OCI-LY3 (cell line): Measurements from ENCODE around the gene IGFALS.

Experiments
- EZH2phosphoT487 ChIP-seq: fragments of 200-600 bp; shearing (Covaris generic); IDR thresholded peaks from 2 replicates; pipeline ENCODE4 v1.6.1; 2018; ENCODE audit warnings: antibody characterized with exemption, mixed run types, low read depth
- TF ChIP-seq, protein P1 (sequence below): fragments of 200-600, 300-600 bp; sonication (generic); IDR thresholded peaks from 2 replicates; pipeline ENCODE4 v1.5.1; 2014; ENCODE audit warnings: antibody characterized with exemption, low read length, low read depth

DNA sequence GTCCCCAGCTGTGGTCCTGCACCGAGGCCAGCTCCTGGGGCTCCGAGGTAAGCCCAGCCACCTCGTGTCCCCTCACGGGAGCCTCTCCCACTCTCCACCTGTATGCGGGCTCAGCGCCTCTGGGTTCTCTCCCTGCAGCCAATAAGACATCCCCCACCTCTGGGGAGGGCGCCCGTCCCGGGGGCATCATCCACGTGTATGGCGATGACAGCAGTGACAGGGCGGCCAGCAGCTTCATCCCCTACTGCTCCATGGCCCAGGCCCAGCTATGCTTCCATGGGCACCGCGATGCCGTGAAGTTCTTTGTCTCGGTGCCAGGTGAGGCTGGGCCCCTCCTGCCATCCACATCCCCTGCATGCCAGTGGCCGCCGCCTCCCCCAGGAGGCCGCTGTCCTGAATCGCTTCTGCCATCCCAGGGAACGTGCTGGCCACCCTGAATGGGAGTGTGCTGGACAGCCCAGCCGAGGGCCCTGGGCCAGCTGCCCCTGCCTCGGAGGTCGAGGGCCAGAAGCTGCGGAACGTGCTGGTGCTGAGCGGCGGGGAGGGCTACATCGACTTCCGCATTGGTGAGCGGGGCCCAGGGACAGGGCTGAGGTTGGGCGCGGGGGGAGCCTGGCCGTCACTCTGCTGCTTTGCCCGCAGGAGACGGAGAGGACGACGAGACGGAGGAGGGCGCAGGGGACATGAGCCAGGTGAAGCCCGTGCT, 25.3 kb downstream of the IGFALS start:
- TF ChIP-seq, protein P1, sequence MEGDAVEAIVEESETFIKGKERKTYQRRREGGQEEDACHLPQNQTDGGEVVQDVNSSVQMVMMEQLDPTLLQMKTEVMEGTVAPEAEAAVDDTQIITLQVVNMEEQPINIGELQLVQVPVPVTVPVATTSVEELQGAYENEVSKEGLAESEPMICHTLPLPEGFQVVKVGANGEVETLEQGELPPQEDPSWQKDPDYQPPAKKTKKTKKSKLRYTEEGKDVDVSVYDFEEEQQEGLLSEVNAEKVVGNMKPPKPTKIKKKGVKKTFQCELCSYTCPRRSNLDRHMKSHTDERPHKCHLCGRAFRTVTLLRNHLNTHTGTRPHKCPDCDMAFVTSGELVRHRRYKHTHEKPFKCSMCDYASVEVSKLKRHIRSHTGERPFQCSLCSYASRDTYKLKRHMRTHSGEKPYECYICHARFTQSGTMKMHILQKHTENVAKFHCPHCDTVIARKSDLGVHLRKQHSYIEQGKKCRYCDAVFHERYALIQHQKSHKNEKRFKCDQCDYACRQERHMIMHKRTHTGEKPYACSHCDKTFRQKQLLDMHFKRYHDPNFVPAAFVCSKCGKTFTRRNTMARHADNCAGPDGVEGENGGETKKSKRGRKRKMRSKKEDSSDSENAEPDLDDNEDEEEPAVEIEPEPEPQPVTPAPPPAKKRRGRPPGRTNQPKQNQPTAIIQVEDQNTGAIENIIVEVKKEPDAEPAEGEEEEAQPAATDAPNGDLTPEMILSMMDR = no peak
- no peak for TF ChIP-seq EZH2phosphoT487
